T follicular helper cell (primary cell): Measurements from ENCODE around the gene HES4.
A peak's percentile ranks its signal among the peaks of the same experiment; 100 is the strongest.
"Not testable (repeated sequence)": the region's sequence is repeated elsewhere in the genome, so short reads cannot be mapped to it uniquely, and the experiment has no call there.

Source experiments
- DNase-seq: peaks from one replicate; pipeline ENCODE4 v3.0.0-alpha.2; 2020; ENCODE audit warnings: low read depth

HES4 gene

GRCh38 chr1:978835-979743 lies 20.8 kb downstream of the HES4 start:
- no peak for DNase-seq

- DNase-seq = no peak
These were observed 21.6 kb downstream of the HES4 start for GRCh38 chr1:978069-978834.

- not testable (repeated sequence) for DNase-seq
These were observed 23.1 kb downstream of the HES4 start for GRCh38 chr1:976791-977190.

- peak; percentile 30 for DNase-seq
These were observed 23.8 kb downstream of the HES4 start for GRCh38 chr1:975896-976683.

- no peak for DNase-seq
These were observed 24.5 kb downstream of the HES4 start for GRCh38 chr1:975365-975764.

GRCh38 chr1:974687-975328 lies 25.1 kb downstream of the HES4 start:
- no peak for DNase-seq

- DNase-seq = no peak
These were observed 25.6 kb downstream of the HES4 start for GRCh38 chr1:974293-974640.

- no peak for DNase-seq
These were observed 26.2 kb downstream of the HES4 start for GRCh38 chr1:973459-974292.

GRCh38 chr1:972726-973458 lies 27.0 kb downstream of the HES4 start:
- no peak for DNase-seq

- no peak for DNase-seq
These were observed 28.0 kb downstream of the HES4 start for GRCh38 chr1:971751-972506.

- DNase-seq = no peak
These were observed 28.7 kb downstream of the HES4 start for GRCh38 chr1:970973-971730.

- no peak for DNase-seq
These were observed 29.5 kb downstream of the HES4 start for GRCh38 chr1:970242-970972.

GRCh38 chr1:969260-969855 lies 30.5 kb downstream of the HES4 start:
- no peak for DNase-seq

- no peak for DNase-seq
These were observed 32.2 kb downstream of the HES4 start for GRCh38 chr1:967466-968343.

- peak; percentile 62 for DNase-seq
These were observed 33.1 kb downstream of the HES4 start for GRCh38 chr1:966704-967300.

- no peak for DNase-seq
These were observed 33.7 kb downstream of the HES4 start, which contains the start of gene PLEKHN1 for GRCh38 chr1:966135-966703. PLEKHN1 (plus strand) TSS chr1:966482; CDS start chr1:966532, 50 bp downstream.
